ENCODE results near the gene PRLR. TPM values are rescaled to one million over a fixed set of nuclear protein-coding genes. Genes with fewer than 3 reads are reported as not detected.

The PRLR gene
- total RNA-seq, 1 experiment from 2014 or later: 2.5 TPM

DNA sequence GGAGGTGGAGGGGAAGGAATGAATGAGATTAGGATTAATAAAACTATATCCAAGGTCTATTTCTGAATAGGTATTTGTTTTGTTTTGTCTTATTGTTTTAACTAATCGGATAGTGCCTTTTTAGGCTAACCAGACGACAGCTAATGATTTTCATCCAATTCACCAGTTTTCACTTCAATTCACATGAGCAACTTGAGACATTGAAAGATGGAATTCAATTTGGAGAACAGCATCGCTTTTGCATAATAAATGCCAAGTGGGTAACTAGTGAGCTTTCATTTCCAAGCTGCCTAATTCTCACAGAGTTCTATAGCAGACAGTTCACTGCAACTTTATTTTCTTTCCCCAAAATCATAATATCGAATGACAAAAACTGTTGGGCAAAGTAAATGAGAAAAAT, 187.5 kb downstream of the PRLR start:
- Histone ChIP-seq H3T11ph (ENCODE audit: low read length) (no peak overlapping the region), H3K27me3 (ENCODE audit: insufficient read depth, low read length) (no peaks in the 10 kb centered on the region), H3K18ac (ENCODE audit: insufficient read length, low read depth, low read length) (no peak overlapping the region), H3K9me3 (ENCODE audit: control insufficient read depth, low read depth, low read length) (no peaks in the 10 kb centered on the region), H3K27ac (ENCODE audit: insufficient read length, low read depth, low read length) (no peak overlapping the region), H3K79me2 (ENCODE audit: insufficient read depth, low read length) (no peaks in the 10 kb centered on the region), H4K8ac (replicated peaks; ENCODE audit: insufficient read length, low read depth, low read length) (no peak overlapping the region), H2AFZ (ENCODE audit: low read length) (no peak overlapping the region), H2AK5ac (ENCODE audit: insufficient read length, low read length) (no peak overlapping the region), H2BK15ac (ENCODE audit: low read depth, low read length) (no peak overlapping the region), H3K9ac (ENCODE audit: extremely low read depth, insufficient read length, low read length) (no peak overlapping the region), H3K4ac (ENCODE audit: low read depth, low read length) (no peak overlapping the region), H4K91ac (ENCODE audit: insufficient read length, low read depth, low read length) (no peak overlapping the region), H2BK5ac (ENCODE audit: insufficient read length, low read length) (no peak overlapping the region), H3K4me1 (ENCODE audit: insufficient read depth, low read length) (no peaks in the 10 kb centered on the region; the same call in 1 of the 2 replicates), H4K20me1 (ENCODE audit: control insufficient read depth, insufficient read depth, insufficient read length) (no peaks in the 10 kb centered on the region), H3K56ac (ENCODE audit: insufficient read length, low read depth, low read length) (no peak overlapping the region), H3K14ac (ENCODE audit: insufficient read depth, low read length) (no peak overlapping the region), H3K79me1 (ENCODE audit: insufficient read depth, low read depth, low read length, poor library complexity, severe bottlenecking) (no peaks in the 10 kb centered on the region), H3K23me2 (ENCODE audit: insufficient read length, low read depth, low read length, poor library complexity, severe bottlenecking) (no peaks in the 10 kb centered on the region), H2BK20ac (ENCODE audit: low read depth, low read length, poor library complexity, severe bottlenecking) (no peak overlapping the region), H3K4me2 (ENCODE audit: insufficient read depth, insufficient read length, low read length) (no peak overlapping the region), H2BK120ac (ENCODE audit: low read depth, low read length, poor library complexity, severe bottlenecking) (no peak overlapping the region), H4K5ac (ENCODE audit: insufficient read length, low read depth, low read length) (no peak overlapping the region), H3K23ac (ENCODE audit: insufficient read length, low read depth, low read length) (no peak overlapping the region), H2BK12ac (ENCODE audit: insufficient read length, low read depth, low read length) (no peak overlapping the region)
- no CpG with 5 or more reads among the region's 4 CpGs for WGBS (ENCODE audit: extremely low coverage, insufficient read length, low lambda C conversion rate)
- no peak overlapping the region for H3K4me3 Mint-ChIP-seq
- H3K27me3 Mint-ChIP-seq (ENCODE audit: low read depth): no peaks in the 10 kb centered on the region
- TF ChIP-seq, protein P1, sequence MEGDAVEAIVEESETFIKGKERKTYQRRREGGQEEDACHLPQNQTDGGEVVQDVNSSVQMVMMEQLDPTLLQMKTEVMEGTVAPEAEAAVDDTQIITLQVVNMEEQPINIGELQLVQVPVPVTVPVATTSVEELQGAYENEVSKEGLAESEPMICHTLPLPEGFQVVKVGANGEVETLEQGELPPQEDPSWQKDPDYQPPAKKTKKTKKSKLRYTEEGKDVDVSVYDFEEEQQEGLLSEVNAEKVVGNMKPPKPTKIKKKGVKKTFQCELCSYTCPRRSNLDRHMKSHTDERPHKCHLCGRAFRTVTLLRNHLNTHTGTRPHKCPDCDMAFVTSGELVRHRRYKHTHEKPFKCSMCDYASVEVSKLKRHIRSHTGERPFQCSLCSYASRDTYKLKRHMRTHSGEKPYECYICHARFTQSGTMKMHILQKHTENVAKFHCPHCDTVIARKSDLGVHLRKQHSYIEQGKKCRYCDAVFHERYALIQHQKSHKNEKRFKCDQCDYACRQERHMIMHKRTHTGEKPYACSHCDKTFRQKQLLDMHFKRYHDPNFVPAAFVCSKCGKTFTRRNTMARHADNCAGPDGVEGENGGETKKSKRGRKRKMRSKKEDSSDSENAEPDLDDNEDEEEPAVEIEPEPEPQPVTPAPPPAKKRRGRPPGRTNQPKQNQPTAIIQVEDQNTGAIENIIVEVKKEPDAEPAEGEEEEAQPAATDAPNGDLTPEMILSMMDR (conservative IDR thresholded peaks at IDR 0.05): no peak
- H3K9me3 Mint-ChIP-seq: no peaks in the 10 kb centered on the region
- no peaks in the 10 kb centered on the region for H3K36me3 Mint-ChIP-seq (ENCODE audit: insufficient read depth in 1 of 3, low read depth in 3 of 3)
- peaks cover 3 to 13% of the 10 kb centered on the region in 2 experiments; a peak in 3 of 4 replicates for H3K4me1 Mint-ChIP-seq
- H3K27ac Mint-ChIP-seq: no peak overlapping the region
- no peak for DNase-seq
